Heart left ventricle (tissue), 13 donors: ENCODE measurements around the gene ADGRD2.

Experiments used
- POLR2A ChIP-seq, 2 donors: fragments of 450-650 bp; IDR thresholded peaks; one replicate each; pipeline ENCODE4 v1.6.1; 2017; ENCODE audit warnings: antibody characterized with exemption in 2 of 2, mild to moderate bottlenecking in 2 of 2, moderate library complexity in 2 of 2
- TF ChIP-seq, protein P1 (sequence below), 12 donors: fragments of 200-600 bp; sonication (generic) in 4 of 12; IDR thresholded peaks; one replicate each; pipeline versions ENCODE4 v1.5.0 to v1.8.0; 2018 to 2022; ENCODE audit warnings: antibody characterized with exemption in 12 of 12, mild to moderate bottlenecking in 5 of 12
- donor health status: ischemic (EF 13 %, LVEDD 7.1; RV severe dilation, severe dysfunction).
- donor health status: DM: no; HTN: yes; CAD: no.
- donor health status: DM: no; HTN: no; CAD: no.
- donor health status: ischemic (EF 25% LVEDD 6.9; RV normal size, moderate dysfunction).
- donor health status: ischemic (EF 25% LVEDD 5.7; RV mildly dilated, moderate dysfunction).
- donor health status: ischemic (EF 35%, LVEDD 5.7; RV mildly dilated, moderate dysfunction).
- donor health status: nonischemic (EF 11% LVEDD 7.7; RV severe dilation, severe dysfunction).
- donor health status: DM: yes; HTN: yes; CAD: no.
- donor health status: PGD.
- donor health status: ischemic (EF 29% LVEDD 5.4; RV normal size, mild dysfunction).
- donor health status: nonischemic (EF 23%, LVEDD 6.1; RV moderate dilation, normal function).

DNA sequence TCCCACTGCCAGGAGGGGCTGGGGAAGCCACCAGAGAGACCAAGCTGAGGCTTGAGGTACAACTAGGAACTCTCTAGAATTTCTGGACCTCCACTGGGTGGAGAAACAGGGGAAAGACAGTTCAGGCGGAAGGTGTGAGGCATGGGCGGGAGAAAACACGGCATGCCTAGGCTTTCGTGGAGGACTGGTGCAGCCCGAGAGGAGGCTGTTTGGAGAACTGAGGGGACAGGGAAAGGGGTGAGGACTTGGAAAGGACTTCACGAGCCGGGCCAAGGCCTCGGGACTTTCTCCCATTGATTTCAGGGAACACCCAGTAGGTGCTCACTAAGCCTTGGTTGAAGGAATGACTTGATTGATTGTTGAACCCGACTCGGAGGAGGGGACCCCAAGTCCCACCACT is 9.5 kb upstream of the ADGRD2 start:
- TF ChIP-seq, protein P1, sequence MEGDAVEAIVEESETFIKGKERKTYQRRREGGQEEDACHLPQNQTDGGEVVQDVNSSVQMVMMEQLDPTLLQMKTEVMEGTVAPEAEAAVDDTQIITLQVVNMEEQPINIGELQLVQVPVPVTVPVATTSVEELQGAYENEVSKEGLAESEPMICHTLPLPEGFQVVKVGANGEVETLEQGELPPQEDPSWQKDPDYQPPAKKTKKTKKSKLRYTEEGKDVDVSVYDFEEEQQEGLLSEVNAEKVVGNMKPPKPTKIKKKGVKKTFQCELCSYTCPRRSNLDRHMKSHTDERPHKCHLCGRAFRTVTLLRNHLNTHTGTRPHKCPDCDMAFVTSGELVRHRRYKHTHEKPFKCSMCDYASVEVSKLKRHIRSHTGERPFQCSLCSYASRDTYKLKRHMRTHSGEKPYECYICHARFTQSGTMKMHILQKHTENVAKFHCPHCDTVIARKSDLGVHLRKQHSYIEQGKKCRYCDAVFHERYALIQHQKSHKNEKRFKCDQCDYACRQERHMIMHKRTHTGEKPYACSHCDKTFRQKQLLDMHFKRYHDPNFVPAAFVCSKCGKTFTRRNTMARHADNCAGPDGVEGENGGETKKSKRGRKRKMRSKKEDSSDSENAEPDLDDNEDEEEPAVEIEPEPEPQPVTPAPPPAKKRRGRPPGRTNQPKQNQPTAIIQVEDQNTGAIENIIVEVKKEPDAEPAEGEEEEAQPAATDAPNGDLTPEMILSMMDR (IDR thresholded peaks at IDR 0.05), result no peak
- TF ChIP-seq POLR2A (IDR thresholded peaks at IDR 0.05), result no peak
